Stimulated activated CD4-positive, alpha-beta T cell treated with anti-CD3 and anti-CD28 coated beads, Interleukin-1b, Interleukin-23, amount 100 ng/mL, for 4 hours (primary cell): ENCODE measurements around the gene GSDME.

Source experiments
- DNase-seq, 2 donors: peaks; one replicate each; pipeline ENCODE4 v3.0.0-alpha.2; 2020; ENCODE audit warnings: low read depth in 2 of 2

GSDME gene

DNA sequence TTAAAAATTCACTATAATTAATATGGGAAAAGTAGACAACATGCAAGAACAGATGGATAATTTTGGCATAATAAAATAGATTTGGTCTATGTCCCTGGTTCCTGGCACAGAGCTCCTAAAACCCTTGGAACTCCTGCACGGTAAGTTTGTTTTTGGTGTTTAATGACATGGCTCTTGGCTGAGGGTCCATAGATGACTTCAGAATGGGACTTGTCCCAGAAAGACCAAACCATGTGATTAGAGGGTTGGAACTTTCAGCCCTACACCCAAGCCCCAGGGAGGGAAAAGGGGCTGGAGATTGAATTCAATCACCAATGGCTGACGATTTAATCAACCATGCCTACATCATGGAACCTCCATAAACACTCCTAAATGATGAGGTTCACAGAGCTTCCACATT, 12.6 kb upstream of the GSDME start:
- no peak for DNase-seq

DNA sequence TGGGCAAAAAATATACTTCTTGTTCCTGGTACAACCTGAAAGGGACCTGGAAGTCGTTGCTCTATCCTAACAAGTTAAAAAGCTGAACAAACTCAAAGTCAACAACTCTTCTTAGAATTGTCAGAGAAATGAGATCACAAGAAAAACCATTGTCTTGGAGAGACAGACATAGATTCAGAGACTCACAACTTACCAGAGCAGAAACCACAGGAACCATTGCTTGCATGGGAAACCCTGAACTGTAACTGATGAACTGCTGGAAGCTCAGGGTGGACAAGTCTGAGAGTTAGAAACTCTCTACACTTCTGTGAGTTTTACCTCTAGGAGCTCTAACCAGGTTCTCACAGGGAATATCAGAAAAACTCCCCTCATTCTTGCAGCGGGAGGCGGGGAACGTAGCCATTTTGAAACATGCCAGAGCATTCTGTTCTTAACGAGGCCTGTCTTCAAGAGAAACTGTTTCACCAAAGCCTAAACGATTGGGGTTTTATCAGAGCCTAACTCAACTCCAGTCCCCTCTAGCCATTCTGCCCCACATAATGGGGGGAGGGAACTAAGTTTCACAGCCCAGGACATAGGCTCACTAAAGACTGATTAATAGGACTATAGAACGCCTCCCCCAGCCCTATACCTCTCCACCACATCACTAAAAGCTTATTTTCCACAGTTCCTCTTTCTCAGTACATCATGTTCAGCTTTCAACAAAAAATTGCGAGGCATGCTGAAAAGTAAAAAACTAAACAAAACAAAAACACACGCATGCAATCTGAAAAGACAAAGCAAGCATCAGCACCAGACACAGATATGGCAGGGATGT, 12.0 kb upstream of the GSDME start:
- DNase-seq, result no peak

DNA sequence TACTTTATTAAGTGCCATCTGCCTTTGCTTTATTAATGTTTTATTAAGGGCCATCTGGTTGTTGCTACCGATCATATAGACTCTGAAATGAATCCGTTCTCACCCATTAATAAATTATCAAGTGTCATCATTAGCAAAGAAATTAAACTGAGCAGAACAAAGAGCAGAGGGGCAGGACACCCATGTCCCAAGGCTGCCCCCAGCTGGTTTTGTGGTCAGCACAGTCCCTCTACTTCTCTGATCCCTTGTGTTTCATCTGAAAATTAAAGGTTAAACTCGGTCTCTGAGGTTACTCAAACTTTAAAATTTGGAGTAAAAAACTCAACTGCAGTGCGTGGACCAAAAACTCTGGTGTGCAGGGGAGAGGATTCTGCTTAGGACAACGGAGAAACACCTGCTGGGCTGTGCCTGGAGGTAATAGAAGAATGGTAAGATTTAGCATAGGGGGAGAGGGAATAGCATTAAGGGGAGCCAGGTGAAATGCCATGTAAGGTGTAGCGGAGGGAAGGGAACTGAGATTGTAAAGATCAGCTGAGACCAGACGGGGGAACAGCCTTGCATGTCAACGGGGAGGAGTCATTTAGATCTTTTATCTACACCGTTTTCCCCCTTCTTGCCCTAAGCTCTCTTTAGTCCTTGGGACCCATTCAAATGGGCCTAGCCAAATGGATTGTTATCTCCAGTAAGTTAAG, 10.8 kb upstream of the GSDME start:
- no peak for DNase-seq

DNA sequence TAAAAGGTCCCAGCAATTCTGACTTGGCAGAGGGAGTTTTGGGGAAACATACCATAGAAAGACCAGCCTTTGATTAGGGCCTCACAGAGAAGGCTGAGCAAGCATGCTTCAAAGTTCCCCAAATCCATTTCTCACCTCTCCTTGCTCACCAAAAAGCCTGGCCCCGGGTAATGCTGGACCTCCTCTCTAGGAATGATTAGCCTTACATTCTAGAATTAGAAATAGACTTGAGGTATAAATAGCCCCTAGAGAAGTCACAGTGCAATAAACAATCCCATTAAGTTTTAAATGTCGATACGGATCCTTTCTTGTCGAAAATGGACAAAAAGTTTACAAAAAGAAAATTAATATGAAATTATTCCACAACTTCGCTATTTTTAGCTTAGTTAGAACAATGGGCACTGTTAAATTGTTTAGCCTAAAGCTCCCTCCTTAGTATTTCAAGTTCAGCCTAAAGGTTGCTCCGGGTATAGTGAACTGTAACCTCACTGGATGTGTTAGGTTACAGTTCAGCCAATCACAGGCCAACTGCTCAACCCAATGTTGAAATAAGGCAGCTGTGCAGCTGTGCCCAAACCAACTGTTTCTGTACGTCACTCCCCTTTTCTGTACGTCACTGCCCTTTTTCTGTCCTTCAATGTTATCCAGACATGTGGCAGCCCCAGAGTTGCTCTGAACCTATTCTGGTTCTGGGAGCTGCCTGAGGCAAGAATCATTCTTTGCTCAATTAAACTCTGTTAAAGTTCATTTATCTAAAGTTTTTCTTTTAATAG, 7.9 kb upstream of the GSDME start:
- DNase-seq, result no peak

DNA sequence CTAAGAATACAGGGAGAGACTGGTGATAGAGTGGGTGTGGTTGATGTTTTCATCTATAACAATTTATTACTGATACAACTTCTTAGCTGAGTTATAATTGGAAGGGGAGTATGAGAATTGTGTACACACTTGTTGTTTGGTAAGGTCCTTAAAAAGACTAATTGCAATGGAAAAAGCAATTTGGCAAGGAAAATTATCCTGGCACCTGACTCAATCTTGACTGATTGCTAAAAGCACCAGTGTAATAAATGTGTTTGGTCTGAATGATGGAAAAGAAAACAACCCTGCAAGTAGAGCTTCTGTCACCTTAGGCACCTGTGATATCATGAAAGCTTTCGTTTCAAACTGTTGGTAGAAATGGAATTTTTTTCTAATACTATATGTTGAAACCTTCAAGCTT, 6.7 kb upstream of the GSDME start:
- no peak for DNase-seq

DNA sequence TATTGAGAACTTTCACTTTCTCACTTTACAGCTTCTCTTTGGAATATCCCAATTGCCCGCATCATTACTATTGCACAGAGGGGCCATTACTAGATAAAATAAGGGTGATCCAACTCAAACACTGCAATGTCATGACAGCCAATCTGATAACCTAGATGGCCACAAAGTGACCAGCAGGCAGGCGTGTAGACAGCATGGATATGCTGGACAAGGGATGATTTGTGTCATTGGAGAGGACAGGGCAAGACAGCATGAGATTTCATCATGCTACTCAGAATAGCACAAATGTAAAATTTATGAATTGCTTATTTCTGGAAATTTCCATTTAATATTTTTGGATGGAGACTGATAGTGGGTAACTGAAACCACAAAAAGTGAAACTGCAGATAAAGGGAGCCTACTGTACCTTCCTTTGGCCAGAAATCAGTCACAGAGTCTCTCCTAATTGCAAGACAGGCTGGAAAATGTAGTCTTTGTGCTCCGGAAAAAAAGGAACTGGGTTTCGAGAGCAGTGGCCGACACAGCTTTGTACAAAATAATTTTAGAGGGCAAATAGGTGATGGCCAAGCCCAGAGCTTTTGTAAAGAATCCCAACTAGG, 6.1 kb upstream of the GSDME start:
- DNase-seq, result no peak

DNA sequence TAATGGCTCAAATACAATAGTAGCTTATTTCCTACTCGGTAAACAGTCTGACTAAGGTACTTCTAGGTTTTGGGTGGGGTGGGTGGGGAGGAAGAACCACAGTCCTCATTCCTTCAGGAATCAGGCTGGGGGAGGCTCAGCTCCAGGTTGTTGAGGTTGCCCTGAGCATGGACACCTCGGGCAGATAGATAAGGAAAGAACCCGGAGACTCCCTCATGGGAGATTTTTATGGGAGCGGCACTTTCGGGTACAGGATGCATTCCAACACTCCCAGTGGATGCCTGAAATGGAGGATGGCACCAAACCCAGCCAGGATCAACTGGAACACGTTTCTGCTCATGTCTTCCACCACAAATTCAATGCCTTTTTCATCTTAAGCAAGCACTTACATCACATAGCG, 5.5 kb upstream of the GSDME start:
- DNase-seq, result no peak

DNA sequence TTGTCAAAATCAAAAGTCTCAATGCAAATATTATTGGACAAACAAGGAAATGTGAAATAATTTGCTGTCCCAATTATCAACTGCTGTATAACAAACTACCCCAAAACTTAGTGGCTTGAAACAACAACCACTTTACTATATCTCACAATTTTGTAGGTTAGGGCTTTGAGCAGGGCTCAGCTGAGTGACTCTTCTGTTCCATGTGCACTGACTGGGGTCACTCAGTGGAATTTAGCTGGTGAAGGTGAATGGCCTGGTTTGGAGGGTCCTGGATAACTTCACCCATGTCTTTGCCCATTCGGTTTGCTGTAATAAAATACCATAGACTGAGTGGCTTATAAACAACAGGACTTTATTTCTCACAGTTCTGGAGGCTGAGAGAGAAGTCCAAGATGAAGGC, 3.7 kb upstream of the GSDME start:
- no peak for DNase-seq

DNA sequence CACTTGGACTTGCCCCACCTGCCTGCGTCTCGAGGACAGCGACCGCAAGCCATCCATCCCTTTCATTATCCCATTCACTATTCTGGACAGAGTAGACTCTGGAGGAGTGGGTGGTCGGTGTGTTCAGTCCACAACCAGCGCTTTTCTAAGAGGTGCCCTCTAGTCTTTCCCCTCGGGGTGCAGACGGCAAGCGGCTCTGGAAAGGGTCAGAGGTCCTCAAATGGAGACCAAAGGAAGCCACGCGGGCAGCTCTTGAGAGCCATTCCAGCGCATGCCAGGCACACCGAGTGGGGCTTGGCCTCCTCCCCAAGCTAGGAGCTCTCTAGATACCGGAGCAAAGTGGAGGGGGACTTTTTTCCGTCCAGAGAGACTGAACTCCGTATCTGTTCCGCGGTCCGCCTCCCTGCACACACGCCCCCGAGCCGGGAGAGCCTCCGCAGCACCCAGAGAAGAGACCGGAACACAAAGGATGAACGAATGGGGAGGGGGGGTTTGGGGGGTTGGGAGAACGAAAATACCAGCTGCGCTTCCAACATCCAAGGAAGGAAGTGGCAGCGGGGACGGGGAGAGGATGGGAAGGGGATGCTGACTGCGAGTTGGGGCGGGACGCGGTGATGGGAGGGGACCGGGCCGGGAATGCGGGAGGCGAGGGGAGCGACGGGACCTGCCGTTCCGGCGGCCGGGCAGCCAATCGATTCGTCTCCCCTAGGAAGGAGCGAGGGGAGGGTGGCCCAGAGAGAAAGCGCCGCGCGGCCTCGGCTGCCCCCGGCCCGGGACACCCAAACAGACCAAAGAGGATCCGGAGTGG, 515 bp downstream of the GSDME start:
- no peak for DNase-seq

DNA sequence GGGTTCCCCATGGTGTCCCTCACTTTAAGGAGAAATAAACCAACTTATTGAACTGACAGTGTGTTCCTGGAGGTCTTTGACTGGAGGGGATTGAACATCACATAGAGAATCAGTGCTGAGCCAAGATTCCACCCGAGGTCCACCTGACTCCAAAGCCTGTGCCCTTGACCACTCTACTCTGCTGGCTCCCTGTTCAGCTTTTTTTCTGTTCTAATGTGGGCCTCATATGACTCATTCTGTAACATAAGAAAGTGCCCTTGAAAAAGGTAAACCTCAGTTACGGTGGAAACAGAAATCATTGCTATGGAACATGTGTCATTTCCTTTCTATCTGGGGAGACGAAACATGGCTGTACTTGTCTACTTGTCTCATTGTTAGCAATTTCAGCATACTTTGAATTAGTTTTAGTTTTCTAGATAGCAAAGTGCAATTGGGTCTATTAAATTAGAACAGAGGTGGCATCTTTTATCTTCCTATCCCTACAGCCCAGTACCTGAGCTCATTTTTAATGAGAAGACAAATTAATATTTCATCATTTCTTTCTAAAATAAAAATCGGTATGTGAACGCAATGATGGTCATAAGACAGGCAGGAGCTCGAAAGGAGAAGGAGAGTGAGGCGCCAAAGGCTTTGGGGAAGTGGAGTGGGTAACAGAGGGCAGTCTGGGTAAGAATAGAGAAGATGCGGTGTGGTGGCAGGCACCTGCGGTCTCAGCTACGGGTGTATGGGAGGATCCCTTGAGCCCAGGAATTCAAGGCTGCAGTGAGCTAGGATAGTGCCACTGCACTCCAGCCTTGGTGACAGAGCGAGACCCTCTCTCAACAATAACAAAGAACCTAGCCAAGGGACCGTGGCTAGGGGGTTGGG, 1.5 kb downstream of the GSDME start:
- DNase-seq, result no peak

DNA sequence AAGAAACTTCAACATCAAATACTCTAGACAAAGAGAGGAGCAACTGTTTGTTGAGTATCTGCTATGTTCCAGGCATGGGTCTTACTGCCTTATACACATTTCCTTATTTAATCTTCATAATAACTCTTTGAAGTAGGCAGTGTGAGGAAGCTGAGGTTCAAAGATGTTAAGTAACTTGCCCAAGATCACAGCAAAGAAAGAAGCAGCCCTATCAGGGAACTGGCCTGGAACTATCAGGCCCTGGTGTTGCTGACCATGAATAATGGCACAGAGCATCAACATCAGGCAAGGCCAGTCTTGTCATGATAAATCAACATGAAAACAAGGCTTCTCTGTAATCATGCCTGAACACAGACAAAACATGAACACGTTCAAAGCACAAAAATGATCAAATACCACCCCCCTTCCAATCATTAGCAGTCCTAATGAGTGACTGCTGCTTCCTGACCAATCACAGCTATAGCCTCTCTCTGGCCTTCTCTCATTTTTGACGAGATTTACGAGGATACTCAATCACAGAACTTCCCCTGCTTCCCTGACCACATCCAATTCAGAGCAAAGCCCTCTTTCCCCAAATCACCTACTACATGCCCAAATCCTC, 2.3 kb downstream of the GSDME start:
- DNase-seq, result no peak

DNA sequence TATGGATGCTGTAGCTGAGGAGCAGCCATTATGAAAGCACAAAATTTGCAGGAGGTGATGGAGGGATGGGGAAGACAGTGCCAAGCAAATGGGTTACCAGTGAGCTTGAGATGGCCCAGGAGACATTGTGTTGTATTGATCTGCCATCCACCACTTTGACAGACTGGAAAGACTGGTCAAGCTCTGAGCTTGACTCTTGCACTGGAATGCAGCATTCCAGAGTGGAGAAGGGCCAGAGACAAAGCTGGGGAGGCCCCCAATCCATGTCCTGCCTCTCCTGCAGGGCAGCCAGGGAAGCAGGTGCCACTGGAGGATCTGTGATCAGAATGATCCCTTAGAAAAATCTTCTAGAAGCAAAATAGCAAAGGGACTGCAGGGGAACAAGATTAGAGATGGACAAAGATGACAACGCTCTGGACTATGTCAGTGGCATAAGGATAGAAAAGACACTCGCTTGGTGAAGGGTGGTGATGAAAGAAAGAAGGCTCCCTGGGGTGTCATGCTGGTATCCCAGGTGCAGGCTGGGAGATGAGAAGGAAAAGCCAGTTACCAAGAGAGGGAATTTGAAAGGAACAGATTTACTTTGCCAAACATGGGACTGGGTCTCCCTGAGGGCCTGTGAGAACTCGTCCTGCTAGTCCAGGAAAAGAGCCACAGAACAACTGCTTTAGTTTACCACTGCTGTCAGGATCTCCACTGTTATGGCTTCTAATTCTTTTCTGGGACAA, 5.0 kb downstream of the GSDME start:
- DNase-seq, result no peak

DNA sequence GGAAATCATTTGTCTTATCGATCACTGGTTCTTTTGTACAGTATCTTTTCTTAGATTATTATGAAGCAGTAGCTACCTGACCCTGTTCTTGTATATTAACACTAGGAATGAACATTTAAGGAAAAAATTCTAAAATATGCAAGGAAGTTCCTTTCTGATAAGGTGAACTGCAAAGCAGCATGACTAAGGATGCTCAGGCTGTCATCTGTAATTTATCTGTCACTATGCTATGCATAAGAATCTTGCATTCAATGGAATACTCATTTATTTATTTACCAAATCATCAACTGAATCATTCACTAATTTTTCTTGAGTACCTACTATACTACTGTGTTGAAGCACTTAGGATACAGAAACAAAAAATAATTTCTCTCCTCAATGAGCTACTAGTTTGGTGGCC, 5.8 kb downstream of the GSDME start:
- DNase-seq, result no peak

DNA sequence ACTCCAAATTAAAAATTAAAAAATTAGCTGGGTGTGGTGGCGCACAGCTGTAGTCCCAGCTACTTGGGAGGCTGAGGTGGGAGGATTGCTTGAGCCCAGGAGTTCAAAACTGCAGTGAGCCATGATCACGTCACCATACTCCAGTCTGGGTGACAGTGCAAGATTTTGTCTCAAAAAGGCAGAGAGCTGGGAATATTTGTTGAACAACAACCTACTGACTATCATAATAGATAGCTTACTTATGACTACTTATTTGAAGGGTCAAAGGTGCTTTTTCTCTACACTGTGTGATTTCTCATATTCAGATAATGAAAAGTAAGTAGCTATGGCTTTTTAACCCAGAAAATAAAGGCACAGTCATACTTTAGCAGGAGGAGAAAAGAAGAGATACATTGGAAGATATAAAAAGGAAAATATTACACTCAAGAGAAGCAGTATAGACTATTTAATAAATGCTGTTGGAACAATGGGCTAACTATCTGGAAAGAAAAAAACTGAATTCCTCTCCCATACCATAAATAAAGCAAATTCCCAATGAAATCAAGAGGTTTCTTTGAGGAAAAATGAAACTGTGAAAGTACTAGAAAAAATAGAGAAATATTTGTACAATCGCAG, 6.7 kb downstream of the GSDME start:
- DNase-seq, result no peak

DNA sequence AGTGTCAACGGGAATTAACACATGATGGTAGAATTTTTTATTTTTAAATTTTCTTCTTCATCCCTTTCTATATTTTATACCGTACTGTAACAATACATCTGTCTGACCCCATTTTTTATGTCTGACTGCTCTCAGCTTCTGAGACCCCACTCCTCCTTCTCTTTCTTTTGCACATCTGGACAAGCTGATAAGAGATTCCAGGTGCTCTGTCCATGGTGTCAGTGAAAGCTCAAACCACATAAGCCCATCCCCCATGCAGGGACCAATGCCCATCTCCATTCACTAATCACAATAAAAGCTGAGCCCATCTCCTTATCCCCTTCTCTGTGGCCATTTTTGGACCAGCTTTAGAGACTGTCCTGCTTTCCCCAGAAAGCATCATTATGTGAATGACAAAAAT, 8.7 kb downstream of the GSDME start:
- no peak for DNase-seq

DNA sequence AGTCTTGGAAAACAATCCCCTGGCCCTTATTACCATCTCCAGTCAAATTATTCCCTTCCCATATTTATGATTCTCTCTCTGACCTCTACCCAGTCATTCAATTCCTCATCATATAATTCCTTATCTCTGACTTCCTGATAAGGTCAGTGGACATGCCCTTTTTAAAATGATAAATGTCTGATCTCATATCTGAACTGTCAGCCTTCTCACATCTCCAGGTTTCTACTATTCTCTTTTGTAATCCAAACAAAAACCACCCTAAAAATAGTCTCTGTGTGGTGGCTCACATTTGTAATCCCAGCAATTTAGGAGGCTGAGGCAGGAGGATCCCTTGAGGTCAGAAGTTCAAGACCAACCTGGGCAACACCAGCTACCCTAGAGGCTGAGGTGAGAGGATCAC, 11.9 kb downstream of the GSDME start:
- no peak for DNase-seq

DNA sequence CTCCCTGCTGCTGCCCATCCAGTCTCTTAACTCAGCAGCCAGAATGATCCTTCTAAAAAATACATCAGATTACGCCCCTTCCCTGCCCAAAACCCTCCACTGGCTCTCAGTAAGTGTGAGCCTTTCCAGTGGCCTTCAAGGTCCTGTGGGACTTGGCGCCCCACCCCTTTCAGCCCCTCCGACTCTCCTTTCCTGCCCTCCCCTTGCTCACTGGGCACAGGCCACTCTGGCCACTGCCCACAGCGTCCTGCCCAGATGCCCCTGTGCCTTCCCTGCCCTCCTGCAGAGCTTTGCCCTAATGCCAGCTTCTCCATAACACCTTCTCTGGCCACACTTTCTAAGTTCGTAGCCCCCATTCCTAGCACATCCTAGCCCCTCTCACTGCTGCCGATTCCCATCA, 13.8 kb downstream of the GSDME start:
- no peak for DNase-seq

DNA sequence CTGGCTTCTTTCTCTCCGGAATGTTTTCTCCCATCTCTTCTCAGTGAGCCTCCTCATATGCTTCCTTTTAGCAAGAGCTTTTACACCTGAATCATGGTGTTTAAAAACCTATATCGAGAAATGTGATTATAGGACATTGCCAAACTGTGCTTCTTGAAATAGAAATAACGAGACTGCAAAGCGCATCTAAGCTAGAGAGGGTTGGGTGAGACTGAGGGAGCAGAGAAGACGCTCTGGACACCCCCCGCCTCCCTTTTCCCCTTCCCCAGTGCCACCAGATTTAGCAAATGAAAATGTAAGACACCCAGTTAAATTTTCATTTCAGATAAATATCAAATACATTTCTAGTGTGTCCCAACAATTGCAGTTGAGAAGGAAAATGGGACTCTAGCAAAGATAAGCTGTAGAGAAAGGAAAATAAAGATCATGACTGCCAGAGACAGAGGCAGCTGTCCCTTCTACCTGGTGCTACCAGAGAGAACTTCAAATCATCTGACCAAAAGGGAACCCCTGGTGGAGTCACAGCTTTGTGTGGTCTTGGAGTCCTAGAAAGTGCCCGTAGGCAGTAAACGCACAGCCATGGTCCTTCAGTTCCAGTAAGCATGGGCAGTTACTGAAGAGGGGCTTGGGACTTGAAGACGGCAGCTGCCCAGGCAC, 14.6 kb downstream of the GSDME start:
- no peak for DNase-seq
